Nephron (organoid): ENCODE results near the gene CHST11.

ENCODE experiments used
- H3K27ac Mint-ChIP-seq, 3 experiments: 2 replicates each; pipeline ENCODE4 v1.8.0; 2020; ENCODE audit warnings: mixed read lengths in 3 of 3, mild to moderate bottlenecking in 2 of 3, moderate library complexity in 1 of 3
- H3K27me3 Mint-ChIP-seq: 2 replicates; pipeline ENCODE4 v1.8.0; 2021; ENCODE audit warnings: low read depth, mild to moderate bottlenecking, moderate library complexity, mixed read lengths
- H3K36me3 Mint-ChIP-seq: 2 replicates; pipeline ENCODE4 v1.8.0; 2020; ENCODE audit warnings: low read depth, mixed read lengths
- H3K4me1 Mint-ChIP-seq: 2 replicates; pipeline ENCODE4 v1.8.0; 2020; ENCODE audit warnings: mixed read lengths
- H3K4me3 Mint-ChIP-seq, 3 experiments: 2 replicates each; pipeline ENCODE4 v1.8.0; 2020; ENCODE audit warnings: mild to moderate bottlenecking in 3 of 3, mixed read lengths in 3 of 3, moderate library complexity in 2 of 3
- H3K9me3 Mint-ChIP-seq: 2 replicates; pipeline ENCODE4 v1.8.0; 2020; ENCODE audit warnings: mixed read lengths
- CTCF ChIP-seq, 3 experiments: fragments of 200-600 bp; sonication (generic); IDR thresholded peaks; one replicate each; pipeline ENCODE4 v1.5.0; 2021; ENCODE audit warnings: antibody characterized with exemption in 3 of 3; ENCODE audit not compliant: unreplicated experiment in 3 of 3

Gene CHST11

GRCh38 chr12:104712968-104713367 is 256.2 kb downstream of the CHST11 start:
- Mint-ChIP-seq H3K4me1 (peaks cover 55% of the 10 kb centered on the region), H3K9me3 (no peaks in the 10 kb centered on the region), H3K36me3 (no peaks in the 10 kb centered on the region), H3K27me3 (peaks cover 7% of the 10 kb centered on the region), H3K4me3 (no peak overlapping the region), H3K27ac (peak overlapping the region in 2 of 3 experiments; percentile 8 to 37)
- TF ChIP-seq CTCF (IDR thresholded peaks at IDR 0.05; ENCODE audit: unreplicated experiment in 3 of 3), result no peak

DNA sequence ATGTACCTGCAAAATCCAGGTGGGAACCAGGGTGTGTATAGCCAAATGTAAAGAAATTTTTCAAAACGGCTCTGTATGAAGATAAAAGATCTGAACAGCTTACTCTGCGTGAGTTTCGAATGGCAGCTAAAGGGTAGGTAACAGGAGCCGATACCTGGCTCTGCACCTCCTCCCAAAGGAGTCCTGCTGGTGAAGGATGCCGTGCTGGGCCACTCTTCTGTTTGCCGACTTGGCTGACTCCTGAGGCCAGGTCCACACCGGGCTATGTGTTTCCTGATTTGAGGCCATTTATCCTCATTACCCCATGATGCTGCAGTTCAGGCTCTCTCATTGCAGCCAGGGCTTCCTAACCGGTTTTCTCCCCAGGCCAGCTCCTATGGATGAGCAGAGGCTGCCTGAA is 256.7 kb downstream of the CHST11 start:
- Mint-ChIP-seq H3K9me3 (no peaks in the 10 kb centered on the region), H3K4me1 (peaks cover 60% of the 10 kb centered on the region), H3K27ac (no peak overlapping the region), H3K4me3 (no peak overlapping the region), H3K36me3 (no peaks in the 10 kb centered on the region), H3K27me3 (peaks cover 8% of the 10 kb centered on the region)
- TF ChIP-seq CTCF (IDR thresholded peaks at IDR 0.05; ENCODE audit: unreplicated experiment in 3 of 3), result no peak

- Mint-ChIP-seq H3K4me3 (no peak overlapping the region), H3K9me3 (no peaks in the 10 kb centered on the region), H3K27ac (no peak overlapping the region), H3K4me1 (peaks cover 69% of the 10 kb centered on the region), H3K36me3 (no peaks in the 10 kb centered on the region), H3K27me3 (peaks cover 16% of the 10 kb centered on the region)
- no peak for TF ChIP-seq CTCF (IDR thresholded peaks at IDR 0.05; ENCODE audit: unreplicated experiment in 3 of 3)
Measured at GRCh38 chr12:104714369-104714768, 257.6 kb downstream of the CHST11 start.

DNA sequence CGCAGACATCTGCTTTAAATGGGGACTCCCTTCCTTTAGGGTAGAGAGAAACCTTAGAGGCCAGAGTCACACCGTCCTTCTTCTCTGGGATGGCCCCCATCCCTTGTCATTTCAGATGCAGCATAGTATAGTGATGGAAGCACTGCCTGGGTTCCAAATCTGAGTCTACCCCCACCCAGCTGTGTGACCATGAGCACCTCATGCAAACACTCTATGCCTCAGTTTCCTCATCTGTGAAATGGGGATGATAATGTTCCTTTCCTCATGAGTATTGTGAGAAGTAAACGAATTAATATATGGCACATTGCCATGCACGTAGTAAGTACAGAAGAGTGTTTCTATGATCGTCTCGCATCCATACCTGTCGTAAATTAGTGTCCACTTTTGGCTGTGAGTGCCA is 259.4 kb downstream of the CHST11 start:
- Mint-ChIP-seq H3K4me1 (peaks cover 74% of the 10 kb centered on the region), H3K9me3 (no peaks in the 10 kb centered on the region), H3K27ac (no peak overlapping the region), H3K27me3 (peaks cover 15% of the 10 kb centered on the region), H3K36me3 (no peaks in the 10 kb centered on the region), H3K4me3 (no peak overlapping the region)
- no peak for TF ChIP-seq CTCF (IDR thresholded peaks at IDR 0.05; ENCODE audit: unreplicated experiment in 3 of 3)

- Mint-ChIP-seq H3K9me3 (no peaks in the 10 kb centered on the region), H3K27ac (peak overlapping the region in 2 of 3 experiments; percentile 66 to 72), H3K4me1 (peaks cover 76% of the 10 kb centered on the region), H3K27me3 (peaks cover 26% of the 10 kb centered on the region), H3K4me3 (peak overlapping the region in 1 of 3 experiments; percentile 14), H3K36me3 (no peaks in the 10 kb centered on the region)
- no peak for TF ChIP-seq CTCF (IDR thresholded peaks at IDR 0.05; ENCODE audit: unreplicated experiment in 3 of 3)
Measured at GRCh38 chr12:104718304-104718929, 261.7 kb downstream of the CHST11 start.

- H3K9me3 Mint-ChIP-seq, result no peaks in the 10 kb centered on the region
- H3K27ac Mint-ChIP-seq, result peak overlapping the region in 1 of 3 experiments; percentile 58
- TF ChIP-seq CTCF (IDR thresholded peaks at IDR 0.05; ENCODE audit: unreplicated experiment in 3 of 3), result no peak
- H3K4me3 Mint-ChIP-seq, result no peak overlapping the region
- H3K4me1 Mint-ChIP-seq, result peaks cover 73% of the 10 kb centered on the region
- H3K27me3 Mint-ChIP-seq, result peaks cover 29% of the 10 kb centered on the region
- no peaks in the 10 kb centered on the region for H3K36me3 Mint-ChIP-seq
Measured at GRCh38 chr12:104719700-104720338, 263.1 kb downstream of the CHST11 start.
